ENCODE results near the gene NSG1.

DNA sequence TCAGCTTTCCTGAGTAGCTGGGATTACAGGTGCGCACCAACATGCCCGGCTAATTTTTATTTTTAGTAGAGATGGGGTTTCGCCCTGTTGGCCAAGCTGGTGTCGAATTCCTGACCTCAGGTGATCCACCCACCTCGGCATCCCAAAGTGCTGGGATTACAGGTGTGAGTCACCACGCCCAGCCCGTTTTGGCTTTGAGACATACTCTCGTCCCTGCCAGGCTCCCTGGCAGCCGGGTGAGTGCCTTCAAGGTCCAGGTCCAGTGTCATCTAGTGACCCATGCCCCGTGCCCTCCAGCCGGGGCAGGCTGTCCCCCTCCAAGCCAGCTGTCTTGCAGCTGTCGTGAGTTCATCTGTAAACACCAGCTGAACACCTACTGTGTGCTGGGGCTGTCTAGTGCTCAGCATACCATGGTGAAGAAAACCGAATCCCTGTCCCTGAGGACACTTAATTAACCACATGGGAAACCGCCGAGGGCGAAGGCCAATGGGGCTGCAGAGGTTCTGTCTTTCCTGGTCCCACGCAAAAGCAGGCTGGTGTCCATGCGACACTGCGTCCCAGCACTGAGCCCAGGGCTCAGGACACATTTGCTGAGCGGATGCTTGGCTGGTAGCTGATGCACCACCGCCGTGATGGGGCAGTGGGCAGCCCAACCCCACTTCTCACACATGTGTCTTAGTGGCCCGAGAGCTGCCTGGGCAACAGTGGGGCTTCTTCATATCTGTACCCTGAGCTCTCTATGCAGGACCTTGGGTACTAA is 21.9 kb downstream of the NSG1 start:
- TF ChIP-seq, protein P1, sequence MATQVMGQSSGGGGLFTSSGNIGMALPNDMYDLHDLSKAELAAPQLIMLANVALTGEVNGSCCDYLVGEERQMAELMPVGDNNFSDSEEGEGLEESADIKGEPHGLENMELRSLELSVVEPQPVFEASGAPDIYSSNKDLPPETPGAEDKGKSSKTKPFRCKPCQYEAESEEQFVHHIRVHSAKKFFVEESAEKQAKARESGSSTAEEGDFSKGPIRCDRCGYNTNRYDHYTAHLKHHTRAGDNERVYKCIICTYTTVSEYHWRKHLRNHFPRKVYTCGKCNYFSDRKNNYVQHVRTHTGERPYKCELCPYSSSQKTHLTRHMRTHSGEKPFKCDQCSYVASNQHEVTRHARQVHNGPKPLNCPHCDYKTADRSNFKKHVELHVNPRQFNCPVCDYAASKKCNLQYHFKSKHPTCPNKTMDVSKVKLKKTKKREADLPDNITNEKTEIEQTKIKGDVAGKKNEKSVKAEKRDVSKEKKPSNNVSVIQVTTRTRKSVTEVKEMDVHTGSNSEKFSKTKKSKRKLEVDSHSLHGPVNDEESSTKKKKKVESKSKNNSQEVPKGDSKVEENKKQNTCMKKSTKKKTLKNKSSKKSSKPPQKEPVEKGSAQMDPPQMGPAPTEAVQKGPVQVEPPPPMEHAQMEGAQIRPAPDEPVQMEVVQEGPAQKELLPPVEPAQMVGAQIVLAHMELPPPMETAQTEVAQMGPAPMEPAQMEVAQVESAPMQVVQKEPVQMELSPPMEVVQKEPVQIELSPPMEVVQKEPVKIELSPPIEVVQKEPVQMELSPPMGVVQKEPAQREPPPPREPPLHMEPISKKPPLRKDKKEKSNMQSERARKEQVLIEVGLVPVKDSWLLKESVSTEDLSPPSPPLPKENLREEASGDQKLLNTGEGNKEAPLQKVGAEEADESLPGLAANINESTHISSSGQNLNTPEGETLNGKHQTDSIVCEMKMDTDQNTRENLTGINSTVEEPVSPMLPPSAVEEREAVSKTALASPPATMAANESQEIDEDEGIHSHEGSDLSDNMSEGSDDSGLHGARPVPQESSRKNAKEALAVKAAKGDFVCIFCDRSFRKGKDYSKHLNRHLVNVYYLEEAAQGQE (IDR thresholded peaks at IDR 0.05; ENCODE audit: insufficient read depth in 1 of 2, low read depth in 2 of 2, low read length in 2 of 2), result no peak
- TF ChIP-seq POLR2AphosphoS5 (IDR thresholded peaks at IDR 0.05; ENCODE audit: low read depth, low read length) (no peak), TAF1 (IDR thresholded peaks at IDR 0.05; ENCODE audit: borderline replicate concordance, insufficient read depth, low read length) (no peak), SIN3A (IDR thresholded peaks at IDR 0.05; ENCODE audit: borderline replicate concordance, insufficient read depth, low read length) (no peak)
